Measurements from ENCODE around the gene RNF151. TPM values are rescaled to one million over a fixed set of nuclear protein-coding genes. Genes with fewer than 3 reads are reported as not detected.

Gene RNF151
- total and polyA plus RNA-seq, 2 of the 13 experiments (the other 11 are each of a cell fraction or from before 2014, with no cell fraction given), result not detected

GRCh38 chr16:1940273-1941161 lies 26.1 kb upstream of the RNF151 start (continued):
- TF ChIP-seq, protein P1, sequence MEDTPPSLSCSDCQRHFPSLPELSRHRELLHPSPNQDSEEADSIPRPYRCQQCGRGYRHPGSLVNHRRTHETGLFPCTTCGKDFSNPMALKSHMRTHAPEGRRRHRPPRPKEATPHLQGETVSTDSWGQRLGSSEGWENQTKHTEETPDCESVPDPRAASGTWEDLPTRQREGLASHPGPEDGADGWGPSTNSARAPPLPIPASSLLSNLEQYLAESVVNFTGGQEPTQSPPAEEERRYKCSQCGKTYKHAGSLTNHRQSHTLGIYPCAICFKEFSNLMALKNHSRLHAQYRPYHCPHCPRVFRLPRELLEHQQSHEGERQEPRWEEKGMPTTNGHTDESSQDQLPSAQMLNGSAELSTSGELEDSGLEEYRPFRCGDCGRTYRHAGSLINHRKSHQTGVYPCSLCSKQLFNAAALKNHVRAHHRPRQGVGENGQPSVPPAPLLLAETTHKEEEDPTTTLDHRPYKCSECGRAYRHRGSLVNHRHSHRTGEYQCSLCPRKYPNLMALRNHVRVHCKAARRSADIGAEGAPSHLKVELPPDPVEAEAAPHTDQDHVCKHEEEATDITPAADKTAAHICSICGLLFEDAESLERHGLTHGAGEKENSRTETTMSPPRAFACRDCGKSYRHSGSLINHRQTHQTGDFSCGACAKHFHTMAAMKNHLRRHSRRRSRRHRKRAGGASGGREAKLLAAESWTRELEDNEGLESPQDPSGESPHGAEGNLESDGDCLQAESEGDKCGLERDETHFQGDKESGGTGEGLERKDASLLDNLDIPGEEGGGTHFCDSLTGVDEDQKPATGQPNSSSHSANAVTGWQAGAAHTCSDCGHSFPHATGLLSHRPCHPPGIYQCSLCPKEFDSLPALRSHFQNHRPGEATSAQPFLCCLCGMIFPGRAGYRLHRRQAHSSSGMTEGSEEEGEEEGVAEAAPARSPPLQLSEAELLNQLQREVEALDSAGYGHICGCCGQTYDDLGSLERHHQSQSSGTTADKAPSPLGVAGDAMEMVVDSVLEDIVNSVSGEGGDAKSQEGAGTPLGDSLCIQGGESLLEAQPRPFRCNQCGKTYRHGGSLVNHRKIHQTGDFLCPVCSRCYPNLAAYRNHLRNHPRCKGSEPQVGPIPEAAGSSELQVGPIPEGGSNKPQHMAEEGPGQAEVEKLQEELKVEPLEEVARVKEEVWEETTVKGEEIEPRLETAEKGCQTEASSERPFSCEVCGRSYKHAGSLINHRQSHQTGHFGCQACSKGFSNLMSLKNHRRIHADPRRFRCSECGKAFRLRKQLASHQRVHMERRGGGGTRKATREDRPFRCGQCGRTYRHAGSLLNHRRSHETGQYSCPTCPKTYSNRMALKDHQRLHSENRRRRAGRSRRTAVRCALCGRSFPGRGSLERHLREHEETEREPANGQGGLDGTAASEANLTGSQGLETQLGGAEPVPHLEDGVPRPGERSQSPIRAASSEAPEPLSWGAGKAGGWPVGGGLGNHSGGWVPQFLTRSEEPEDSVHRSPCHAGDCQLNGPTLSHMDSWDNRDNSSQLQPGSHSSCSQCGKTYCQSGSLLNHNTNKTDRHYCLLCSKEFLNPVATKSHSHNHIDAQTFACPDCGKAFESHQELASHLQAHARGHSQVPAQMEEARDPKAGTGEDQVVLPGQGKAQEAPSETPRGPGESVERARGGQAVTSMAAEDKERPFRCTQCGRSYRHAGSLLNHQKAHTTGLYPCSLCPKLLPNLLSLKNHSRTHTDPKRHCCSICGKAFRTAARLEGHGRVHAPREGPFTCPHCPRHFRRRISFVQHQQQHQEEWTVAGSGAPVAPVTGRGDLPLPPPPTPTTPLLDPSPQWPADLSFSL (CRISPR knock-in tag; IDR thresholded peaks at IDR 0.05), result no peak
- no peak; the same call in 1 of the 2 replicates for TF ChIP-seq ZNF674 (CRISPR knock-in tag; IDR thresholded peaks at IDR 0.05; ENCODE audit: low read depth)
- TF ChIP-seq TFDP2 (CRISPR knock-in tag; IDR thresholded peaks at IDR 0.05), result peak; percentile 35
- TF ChIP-seq ZC3H4 (CRISPR knock-in tag; IDR thresholded peaks at IDR 0.05; ENCODE audit: borderline replicate concordance), result peak; percentile 83; the same call in 1 of the 2 replicates
- peak; percentile 89 for TF ChIP-seq HNF4G (IDR thresholded peaks at IDR 0.05; ENCODE audit: borderline replicate concordance, low read depth, low read length)
- peak; percentile 96 for TF ChIP-seq HNF4G (CRISPR knock-in tag; IDR thresholded peaks at IDR 0.05; ENCODE audit: borderline replicate concordance, low read depth)
- TF ChIP-seq HES4 (CRISPR knock-in tag; IDR thresholded peaks at IDR 0.05; ENCODE audit: borderline replicate concordance), result 0 out of 2 replicates have a peak, but pooled peaks have one; percentile 18
- no peak for TF ChIP-seq HMG20A (CRISPR knock-in tag; IDR thresholded peaks at IDR 0.05; ENCODE audit: borderline replicate concordance)
- TF ChIP-seq ZNF276 (CRISPR knock-in tag; IDR thresholded peaks at IDR 0.05; ENCODE audit: low read depth), result 0 out of 2 replicates have a peak, but pooled peaks have one; percentile 48
- TF ChIP-seq, protein P2, sequence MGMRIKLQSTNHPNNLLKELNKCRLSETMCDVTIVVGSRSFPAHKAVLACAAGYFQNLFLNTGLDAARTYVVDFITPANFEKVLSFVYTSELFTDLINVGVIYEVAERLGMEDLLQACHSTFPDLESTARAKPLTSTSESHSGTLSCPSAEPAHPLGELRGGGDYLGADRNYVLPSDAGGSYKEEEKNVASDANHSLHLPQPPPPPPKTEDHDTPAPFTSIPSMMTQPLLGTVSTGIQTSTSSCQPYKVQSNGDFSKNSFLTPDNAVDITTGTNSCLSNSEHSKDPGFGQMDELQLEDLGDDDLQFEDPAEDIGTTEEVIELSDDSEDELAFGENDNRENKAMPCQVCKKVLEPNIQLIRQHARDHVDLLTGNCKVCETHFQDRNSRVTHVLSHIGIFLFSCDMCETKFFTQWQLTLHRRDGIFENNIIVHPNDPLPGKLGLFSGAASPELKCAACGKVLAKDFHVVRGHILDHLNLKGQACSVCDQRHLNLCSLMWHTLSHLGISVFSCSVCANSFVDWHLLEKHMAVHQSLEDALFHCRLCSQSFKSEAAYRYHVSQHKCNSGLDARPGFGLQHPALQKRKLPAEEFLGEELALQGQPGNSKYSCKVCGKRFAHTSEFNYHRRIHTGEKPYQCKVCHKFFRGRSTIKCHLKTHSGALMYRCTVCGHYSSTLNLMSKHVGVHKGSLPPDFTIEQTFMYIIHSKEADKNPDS (CRISPR knock-in tag; IDR thresholded peaks at IDR 0.05), result no peak
- TF ChIP-seq CENPT (CRISPR knock-in tag; IDR thresholded peaks at IDR 0.05; ENCODE audit: low read depth), result no peak; the same call in 1 of the 2 replicates
- TF ChIP-seq ZNF567 (CRISPR knock-in tag; IDR thresholded peaks at IDR 0.05; ENCODE audit: borderline replicate concordance), result no peak
- no peak for TF ChIP-seq ZNF557 (CRISPR knock-in tag; IDR thresholded peaks at IDR 0.05)
- TF ChIP-seq ZNF30 (CRISPR knock-in tag; IDR thresholded peaks at IDR 0.05), result no peak; the same call in 1 of the 2 replicates

All from HepG2 (cell line).